NB4 (cell line): ENCODE results near the gene LITAF.

ENCODE experiments used
- CTCF ChIP-seq: IDR thresholded peaks from one replicate; pipeline ENCODE4 v1.5.1; 2012; ENCODE audit warnings: low read depth, low read length
- MAX ChIP-seq: IDR thresholded peaks from 2 replicates; pipeline ENCODE4 v1.6.1; 2011; ENCODE audit warnings: low read depth, low read length
- MYC ChIP-seq: IDR thresholded peaks from 2 replicates; pipeline ENCODE4 v1.6.1; 2011; ENCODE audit warnings: low read depth, low read length
- POLR2A ChIP-seq: IDR thresholded peaks from 2 replicates; pipeline ENCODE4 v1.6.1; 2011; ENCODE audit warnings: mild to moderate bottlenecking; ENCODE audit not compliant: insufficient read length; ENCODE audit errors: extremely low read depth

GRCh38 chr16:11629071-11630030 is 42.6 kb upstream of the LITAF start:
- TF ChIP-seq CTCF (no peak), POLR2A (no peak), MYC (no peak), MAX (no peak)
